ENCODE results near the gene CCR2. TPM values are rescaled to one million over a fixed set of nuclear protein-coding genes. Genes with fewer than 3 reads are reported as not detected.

CCR2 gene
- total and polyA plus RNA-seq, 2 donors from 2014 or later = 0.62 to 8.1 TPM

DNA sequence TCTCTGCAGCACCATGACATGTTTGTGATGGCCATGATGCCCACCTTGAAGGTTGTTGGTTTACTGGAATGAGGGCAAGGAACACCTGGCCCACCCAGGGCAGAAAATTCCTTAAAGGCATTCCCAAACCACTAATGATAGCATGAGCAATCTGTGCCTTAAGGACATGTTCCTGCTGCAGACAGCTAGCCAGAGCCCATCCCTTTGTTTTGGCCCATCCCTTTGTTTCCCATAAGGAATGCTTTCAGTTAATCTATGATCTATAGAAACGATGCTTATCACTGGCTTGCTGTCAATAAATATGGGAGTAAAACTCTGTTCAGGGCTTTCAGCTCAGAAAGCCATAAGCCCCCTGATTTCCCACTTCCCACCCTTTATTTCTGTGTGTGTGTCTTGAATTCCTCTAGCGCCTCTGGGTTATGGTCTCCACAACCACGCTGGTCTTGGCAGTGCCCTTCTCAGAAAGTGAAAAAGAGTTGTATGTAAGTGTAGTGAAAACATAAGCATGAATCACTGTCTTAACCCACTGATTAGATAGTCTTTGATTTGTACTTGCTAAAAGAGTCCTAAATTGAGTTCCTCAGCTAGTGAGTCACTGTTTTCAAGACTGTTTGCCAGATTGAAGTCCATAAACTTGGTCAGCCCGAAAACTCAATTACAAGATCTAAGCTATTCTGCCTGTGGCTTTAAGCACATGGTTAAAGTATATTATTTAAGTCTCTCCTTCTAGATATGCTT, 19.0 kb upstream of the CCR2 start:
- peaks cover 0 to 2% (median 0%) of the 10 kb centered on the region in 3 donors for H3K4me1 ChIP-seq (ENCODE audit: control insufficient read depth in 2 of 3, insufficient read depth in 2 of 3, low read depth in 1 of 3, low read length in 3 of 3)
- no peak for TF ChIP-seq CTCF (IDR thresholded peaks at IDR 0.05; ENCODE audit: borderline replicate concordance, extremely low read depth, insufficient read depth)
- no peak overlapping the region for H3K27ac ChIP-seq (ENCODE audit: low read depth in 2 of 2, low read length in 2 of 2)
- no peak for FAIRE-seq
- intact Hi-C loops (cut with DNase I) = no loop called here
- H3K27me3 ChIP-seq (ENCODE audit: control insufficient read depth, insufficient read depth, low read length) = no peaks in the 10 kb centered on the region
- H3K9me3 ChIP-seq (ENCODE audit: control insufficient read depth in 2 of 3, insufficient read depth in 1 of 3, low read length in 3 of 3) = peaks cover 0 to 10% (median 2%) of the 10 kb centered on the region in 3 donors
- DNase-seq = peak in 2 of 5 donors; percentile 1 to 25
- no peaks in the 10 kb centered on the region for H3K36me3 ChIP-seq (ENCODE audit: control insufficient read depth in 2 of 3, insufficient read depth in 3 of 3, low read length in 3 of 3)
- no peak overlapping the region for H3K9ac ChIP-seq (ENCODE audit: low read length in 3 of 3)
- no peak overlapping the region for H3K4me3 ChIP-seq (ENCODE audit: low read length in 3 of 3)

GRCh38 chr3:46335541-46335940, 18.4 kb upstream of the CCR2 start:
- TF ChIP-seq CTCF (IDR thresholded peaks at IDR 0.05; ENCODE audit: borderline replicate concordance, extremely low read depth, insufficient read depth) = no peak
- FAIRE-seq = no peak
- intact Hi-C loops (cut with DNase I) = no loop called here
- Histone ChIP-seq H3K27me3 (ENCODE audit: control insufficient read depth, insufficient read depth, low read length) (no peaks in the 10 kb centered on the region), H3K9ac (ENCODE audit: low read length in 3 of 3) (no peak overlapping the region), H3K36me3 (ENCODE audit: control insufficient read depth in 2 of 3, insufficient read depth in 3 of 3, low read length in 3 of 3) (no peaks in the 10 kb centered on the region), H3K4me1 (ENCODE audit: control insufficient read depth in 2 of 3, insufficient read depth in 2 of 3, low read depth in 1 of 3, low read length in 3 of 3) (peaks cover 0 to 2% (median 0%) of the 10 kb centered on the region in 3 donors), H3K9me3 (ENCODE audit: control insufficient read depth in 2 of 3, insufficient read depth in 1 of 3, low read length in 3 of 3) (peaks cover 0 to 10% (median 2%) of the 10 kb centered on the region in 3 donors), H3K27ac (ENCODE audit: low read depth in 2 of 2, low read length in 2 of 2) (no peak overlapping the region), H3K4me3 (ENCODE audit: low read length in 3 of 3) (no peak overlapping the region)
- peak in 2 of 5 donors; percentile 45 to 52 for DNase-seq

DNA sequence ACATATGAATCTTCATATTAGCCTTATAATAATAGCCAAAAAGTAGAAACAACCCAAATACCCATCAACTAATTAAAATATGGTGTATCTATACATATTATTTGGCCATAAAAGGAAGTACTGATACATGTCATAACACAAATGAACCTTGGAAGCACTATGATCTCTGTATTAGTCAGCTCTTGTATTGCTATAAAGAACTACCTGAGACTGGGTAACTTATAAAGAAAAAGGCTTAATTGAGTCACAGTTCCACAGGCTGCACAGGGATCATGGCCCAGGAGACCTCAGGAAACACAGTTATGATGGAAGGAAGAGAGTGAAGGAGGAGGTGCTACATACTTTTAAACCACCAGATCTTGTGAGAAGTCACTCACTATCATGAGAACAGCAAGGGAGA, 16.0 kb upstream of the CCR2 start:
- no peaks in the 10 kb centered on the region for H3K27me3 ChIP-seq (ENCODE audit: control insufficient read depth, insufficient read depth, low read length)
- H3K27ac ChIP-seq (ENCODE audit: low read depth in 2 of 2, low read length in 2 of 2) = no peak overlapping the region
- peaks cover 0 to 10% (median 2%) of the 10 kb centered on the region in 3 donors for H3K9me3 ChIP-seq (ENCODE audit: control insufficient read depth in 2 of 3, insufficient read depth in 1 of 3, low read length in 3 of 3)
- H3K4me1 ChIP-seq (ENCODE audit: control insufficient read depth in 2 of 3, insufficient read depth in 2 of 3, low read depth in 1 of 3, low read length in 3 of 3) = peaks cover 0 to 2% (median 0%) of the 10 kb centered on the region in 3 donors
- no peak overlapping the region for H3K9ac ChIP-seq (ENCODE audit: low read length in 3 of 3)
- no peak for FAIRE-seq
- no peak for TF ChIP-seq CTCF (IDR thresholded peaks at IDR 0.05; ENCODE audit: borderline replicate concordance, extremely low read depth, insufficient read depth)
- H3K36me3 ChIP-seq (ENCODE audit: control insufficient read depth in 2 of 3, insufficient read depth in 3 of 3, low read length in 3 of 3) = no peaks in the 10 kb centered on the region
- intact Hi-C loops (cut with DNase I) = no loop called here
- no peak overlapping the region for H3K4me3 ChIP-seq (ENCODE audit: low read length in 3 of 3)
- no peak for DNase-seq
